Superior temporal gyrus (tissue), 1 donor: Measurements from ENCODE around the gene RTEL1.
"Not testable (repeated sequence)": the region's sequence is repeated elsewhere in the genome, so short reads cannot be mapped to it uniquely, and the experiment has no call there.

Experiments
- DNase-seq: peaks from one replicate; pipeline ENCODE4 v3.0.0-alpha.2; 2016; ENCODE audit errors: extremely low spot score

The RTEL1 gene

DNA sequence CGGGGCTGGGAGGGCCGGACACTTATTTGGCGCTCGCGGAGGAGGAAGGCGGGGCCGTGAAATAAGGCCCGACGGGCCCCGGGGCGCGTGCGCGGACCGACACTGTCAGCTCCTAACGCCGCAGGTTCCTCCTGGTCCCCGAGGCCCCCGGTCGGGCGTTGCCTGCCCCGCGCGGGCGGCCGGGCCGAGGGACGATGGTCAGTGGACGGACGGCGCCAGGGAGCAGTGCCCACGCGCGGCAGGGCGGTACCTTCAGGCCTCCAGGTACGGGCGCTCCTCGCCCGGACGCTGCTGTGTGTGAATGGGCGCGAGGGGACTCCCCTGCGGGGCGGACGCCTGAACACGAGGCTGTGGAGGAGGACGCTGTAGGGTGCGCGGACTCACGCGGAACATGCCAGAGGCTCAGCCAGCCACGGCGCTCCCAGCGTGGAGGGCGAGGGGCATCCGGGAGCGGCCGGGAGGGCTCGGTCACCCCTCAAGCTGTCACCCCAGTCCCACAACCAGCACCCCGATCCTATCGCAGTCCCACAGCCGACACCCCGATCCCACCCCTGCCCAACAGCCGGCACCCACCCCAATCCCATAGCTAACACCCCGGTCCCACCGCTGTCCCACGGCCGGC lies 30.9 kb upstream of the RTEL1 start:
- DNase-seq, result peak; percentile 93

DNA sequence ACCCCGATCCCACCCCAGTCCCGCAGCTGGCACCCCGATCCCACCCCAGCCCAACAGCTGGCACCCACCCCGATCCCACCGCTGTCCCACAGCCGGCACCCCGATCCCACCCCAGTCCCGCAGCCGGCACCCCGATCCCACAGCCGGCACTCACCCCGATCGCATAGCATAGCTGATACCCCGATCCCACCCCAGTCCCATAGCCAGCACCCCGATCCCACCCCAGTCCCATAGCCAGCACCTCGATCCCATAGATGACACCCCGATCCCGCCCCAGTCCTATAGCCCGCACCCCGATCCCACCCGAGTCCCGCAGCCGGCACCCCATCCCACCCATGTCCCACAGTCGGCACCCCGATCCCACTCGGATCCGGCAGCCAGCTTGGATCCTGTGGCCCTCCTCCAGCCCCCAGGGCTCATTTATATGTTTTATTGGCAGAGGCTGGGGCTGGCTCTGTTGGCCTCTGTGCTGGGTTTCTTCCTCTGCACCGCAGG lies 30.3 kb upstream of the RTEL1 start:
- no peak for DNase-seq

DNA sequence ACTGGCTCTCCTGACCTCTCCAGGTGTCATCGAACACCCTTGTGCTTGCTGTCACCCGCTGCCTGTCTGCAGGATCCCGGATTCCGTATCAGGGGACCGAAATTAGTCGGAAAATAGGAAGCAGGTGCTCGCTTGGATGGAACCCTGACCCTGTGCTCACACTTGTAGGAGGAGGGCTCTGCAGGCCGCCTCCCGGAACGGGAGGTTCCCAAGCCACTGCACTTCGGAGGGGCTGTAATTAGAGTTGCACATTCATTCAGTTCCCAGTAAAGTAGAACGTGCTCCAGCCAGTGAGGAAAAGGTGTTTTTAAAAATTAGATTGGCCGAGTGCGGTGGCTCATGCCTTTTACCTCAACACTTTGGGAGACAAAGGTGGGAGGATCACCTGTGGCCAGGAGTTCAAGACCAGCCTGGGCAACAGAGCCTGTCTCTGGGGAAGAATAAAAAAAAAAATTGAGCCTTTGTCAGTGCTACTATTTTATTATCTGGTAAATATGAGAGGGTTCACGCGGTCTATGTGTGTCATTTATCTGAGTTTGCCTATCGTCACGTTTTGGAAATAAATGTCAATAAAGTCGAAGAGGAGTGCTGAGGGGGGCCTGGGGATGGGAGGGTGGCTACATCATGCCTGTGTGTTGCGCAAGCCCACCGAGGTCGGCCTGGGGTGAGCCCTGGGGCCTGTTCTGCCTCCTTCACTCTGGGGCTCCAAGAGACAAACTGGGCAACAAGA lies 29.7 kb upstream of the RTEL1 start:
- no peak for DNase-seq

DNA sequence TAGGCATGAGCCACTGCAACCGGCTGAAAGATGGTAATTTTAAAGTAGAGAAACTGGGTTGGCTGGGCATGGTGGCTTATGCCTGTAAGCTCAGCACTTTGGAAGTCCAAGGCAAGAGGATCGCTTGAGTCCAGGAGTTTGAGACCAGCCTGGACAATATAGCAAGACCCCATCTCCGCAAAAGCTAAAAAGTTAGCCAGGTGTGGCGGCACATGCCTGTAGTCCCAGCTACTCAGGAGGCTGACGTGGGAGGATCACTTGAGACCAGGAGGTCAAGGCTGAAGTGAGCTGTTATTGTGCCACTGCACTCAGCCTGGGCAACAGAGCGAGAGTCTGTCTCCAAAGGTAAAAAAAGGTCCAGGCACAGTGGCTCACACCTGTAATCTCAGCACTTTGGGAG lies 27.2 kb upstream of the RTEL1 start:
- DNase-seq, result not testable (repeated sequence)

DNA sequence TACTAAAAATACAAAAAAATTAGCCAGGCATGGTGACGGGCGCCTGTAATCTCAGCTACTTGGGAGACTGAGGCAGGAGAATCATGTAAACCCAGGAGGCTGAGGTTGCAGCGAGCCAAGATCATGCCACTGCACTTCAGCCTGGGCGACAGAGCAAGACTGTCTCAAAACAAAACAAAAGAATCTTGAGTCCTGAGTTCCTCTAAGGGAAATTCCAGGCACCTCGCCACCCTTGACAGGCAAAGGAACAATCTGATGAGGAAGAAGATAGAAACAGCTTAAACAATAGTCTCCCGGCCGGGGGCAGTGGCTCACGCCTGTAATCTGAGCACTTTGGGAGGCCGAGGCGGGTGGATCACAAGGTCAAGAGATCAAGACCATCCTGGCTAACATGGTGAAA lies 26.7 kb upstream of the RTEL1 start:
- DNase-seq, result not testable (repeated sequence)

DNA sequence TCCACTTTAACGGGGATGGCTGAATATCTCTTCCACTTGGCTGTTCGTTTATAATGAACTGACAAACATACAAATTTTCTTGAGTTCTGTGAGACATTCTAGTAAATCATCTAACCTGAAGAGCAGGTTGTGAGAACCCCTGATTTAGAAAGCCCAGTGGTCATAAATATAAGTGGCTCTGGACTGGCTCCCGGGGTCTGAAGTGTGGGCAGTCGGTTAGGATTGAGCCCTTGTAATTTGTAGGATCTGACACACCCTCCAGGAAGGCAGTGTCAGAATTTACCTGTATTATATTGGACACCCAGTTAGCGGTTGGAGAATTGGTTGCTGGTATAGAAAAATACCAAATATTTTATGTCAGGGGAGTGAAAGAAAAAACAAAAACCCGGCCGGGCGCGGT lies 24.4 kb upstream of the RTEL1 start:
- no peak for DNase-seq

DNA sequence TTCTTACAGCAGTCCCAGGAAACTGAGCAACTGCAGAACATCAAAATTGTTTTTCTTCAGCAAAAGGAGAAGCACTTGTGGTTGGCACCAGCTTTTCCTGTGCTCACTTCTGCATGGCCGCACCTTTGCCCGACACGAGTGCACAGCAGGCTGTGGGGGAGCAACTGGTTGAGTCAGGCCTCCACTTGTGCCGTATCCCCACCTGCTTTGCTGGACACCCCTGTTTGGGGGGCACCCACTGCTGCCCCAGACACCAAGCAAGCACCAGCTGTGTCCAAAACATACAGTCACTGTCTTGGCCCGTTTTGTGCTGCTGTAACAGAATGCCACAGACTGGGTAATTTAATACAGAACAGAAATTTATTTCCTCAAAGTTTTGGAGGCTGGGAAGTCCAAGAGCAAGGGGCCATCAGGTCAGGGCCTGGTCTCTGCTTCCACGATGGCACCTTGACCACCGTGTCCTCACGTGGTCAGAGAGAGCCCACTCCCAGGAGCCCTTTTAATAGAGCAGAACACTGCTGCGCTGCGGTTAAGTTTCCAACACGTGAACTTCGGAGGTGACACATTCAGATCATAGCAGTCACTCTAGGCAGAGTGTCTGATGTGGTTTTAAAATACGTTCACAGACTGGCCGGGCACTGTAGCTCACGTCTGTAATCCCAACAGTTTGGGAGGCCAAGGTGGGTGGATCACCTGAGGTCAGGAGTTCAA lies 22.5 kb upstream of the RTEL1 start:
- no peak for DNase-seq

DNA sequence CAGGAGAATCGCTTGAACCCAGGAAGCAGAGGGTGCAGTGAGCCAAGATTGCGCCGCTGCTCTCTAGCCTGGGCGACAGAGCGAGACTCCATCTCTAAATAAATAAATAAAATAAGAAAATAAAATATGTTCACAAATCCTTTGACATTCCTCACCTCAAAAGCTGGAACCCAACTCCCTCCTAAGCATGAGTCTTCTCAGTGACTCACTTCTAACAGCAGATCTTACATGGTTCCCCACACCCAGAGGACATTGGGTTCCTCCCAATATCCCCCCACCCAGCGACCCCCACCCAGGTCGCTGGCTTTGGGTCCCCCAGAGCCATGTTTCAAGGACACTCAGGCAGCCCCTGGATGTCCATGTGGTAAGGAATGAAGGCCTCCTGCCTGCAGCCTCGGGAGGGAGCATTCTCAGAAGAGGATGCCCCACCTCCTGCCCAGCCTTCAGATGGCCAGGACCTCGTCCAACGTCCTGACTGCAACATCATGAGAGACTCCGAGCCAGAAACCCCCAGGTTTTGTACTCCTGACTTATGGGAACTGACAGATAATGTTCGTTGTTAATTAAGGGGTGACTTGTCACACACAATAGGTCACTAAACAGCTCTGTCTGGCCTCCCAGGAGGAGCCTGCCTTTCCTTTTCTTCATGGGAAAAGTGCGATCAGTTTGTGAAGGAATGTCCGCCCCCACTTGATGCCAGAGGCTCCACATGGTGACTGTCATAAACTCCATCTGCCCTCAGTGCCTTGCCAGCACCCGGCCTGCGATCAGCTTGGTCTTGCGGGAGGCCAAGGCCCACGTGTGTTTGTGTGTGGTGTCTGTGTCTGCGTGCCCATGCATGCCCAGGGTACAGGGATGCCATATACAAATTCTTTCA lies 21.1 kb upstream of the RTEL1 start:
- no peak for DNase-seq

DNA sequence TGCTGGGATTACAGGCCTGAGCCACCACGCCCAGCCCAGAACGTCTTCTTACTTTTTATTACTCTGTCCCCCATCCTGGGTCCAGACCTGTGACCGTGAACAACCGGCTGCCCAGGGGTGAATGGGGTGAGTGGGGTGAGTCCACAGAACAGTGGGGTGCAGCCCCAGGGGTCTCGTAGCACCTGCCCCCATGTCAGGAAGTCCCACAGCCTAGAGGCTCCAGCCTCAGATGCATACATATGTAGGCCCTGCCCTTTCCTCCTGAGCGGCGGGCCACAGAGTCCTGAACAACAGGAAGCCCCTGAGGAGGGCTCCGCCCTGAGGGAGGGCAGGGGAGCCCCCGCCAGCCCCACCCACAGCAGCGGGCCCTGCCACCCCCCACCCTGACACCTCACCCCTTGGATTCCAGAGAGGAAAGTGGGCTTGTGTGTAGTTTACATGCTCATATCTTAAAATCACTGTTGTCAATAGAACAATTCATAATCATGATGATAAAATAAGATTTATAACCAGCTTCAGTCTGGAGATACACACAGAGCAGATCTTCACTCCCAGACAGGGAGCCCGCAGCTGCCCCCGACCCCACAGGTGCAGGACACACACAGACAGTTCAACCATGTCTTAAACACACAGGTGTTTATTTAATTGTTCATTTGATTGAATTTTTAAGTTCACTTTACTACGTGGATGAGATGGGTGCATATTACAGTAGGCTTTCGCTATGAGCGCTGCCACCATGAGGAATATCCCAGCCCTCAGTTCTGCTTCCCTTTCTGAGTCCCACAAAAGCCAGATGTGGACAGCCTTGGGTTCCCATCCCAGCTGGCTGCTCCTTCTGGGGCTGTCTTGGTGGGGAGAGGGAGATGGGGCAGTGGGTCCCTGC lies 18.8 kb upstream of the RTEL1 start:
- DNase-seq, result no peak

DNA sequence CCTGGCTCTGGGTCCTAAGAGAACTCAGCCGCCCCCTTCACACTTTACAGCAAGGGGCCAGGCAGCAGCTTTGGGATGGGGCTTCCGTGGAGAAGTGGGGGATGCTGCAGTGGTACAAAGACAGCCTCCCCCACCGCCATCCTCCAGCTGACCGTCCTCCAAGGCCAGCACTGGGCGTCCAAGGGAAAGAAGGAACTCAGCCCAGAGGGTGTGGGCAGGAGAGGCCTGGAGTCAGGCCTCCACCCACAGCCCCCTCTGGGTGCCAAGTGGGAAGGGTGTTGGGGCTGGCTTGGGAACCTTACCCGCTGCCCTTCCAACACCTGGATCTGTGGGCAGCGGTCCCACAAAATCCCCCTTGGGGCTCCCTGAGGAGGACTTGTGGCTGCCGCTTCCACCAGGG lies 18.0 kb upstream of the RTEL1 start:
- DNase-seq, result no peak

DNA sequence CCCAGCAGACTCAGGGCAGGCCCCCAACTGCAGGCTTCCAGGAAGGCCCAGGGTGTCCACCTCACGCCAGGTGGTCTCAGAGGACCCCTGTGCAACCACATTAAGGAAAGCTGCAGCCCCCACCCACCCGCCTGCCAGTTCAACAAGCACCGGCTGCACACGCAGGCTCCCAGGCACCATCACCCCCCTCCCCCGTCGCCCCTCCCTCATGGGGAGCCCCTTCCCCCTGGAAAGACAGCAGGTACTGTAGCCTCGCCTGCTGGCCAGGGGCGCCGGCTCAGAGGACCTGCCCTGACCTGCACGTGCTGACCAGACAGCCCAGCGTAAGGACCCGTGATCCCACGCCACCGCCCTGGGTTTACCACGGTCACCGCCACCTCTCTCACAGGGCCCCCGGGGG lies 17.4 kb upstream of the RTEL1 start:
- not testable (repeated sequence) for DNase-seq

DNA sequence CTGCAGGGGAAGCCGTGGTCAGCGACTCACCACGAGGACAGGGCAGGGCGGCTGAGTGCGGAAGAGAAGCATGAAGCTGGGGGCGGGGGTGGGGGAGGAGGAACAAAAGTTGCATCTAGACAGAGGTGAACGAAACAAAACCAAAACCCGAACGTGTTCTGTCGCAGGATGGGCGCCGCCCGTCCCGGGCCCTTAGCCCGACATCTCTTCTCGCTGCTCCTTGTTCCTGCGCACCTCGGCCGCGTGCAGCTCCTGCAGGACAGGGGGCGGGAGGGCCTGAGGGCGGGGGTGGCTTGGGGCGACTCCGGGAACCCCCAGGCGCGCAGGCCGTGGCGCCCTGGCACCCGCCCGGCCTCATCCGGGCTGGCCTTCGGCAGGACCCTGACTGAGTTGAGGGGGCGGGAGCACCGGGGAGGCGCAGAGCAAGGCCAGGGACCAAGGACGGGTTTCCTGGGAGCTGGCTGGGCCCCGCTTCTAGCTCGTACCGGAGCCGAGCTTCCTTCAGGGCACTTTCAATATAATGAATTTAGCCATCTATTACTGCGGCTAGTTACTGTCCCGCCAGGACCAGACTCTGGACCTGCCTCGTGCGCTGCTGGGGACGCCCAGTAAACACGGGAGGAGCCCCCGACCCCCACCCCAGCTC lies 16.8 kb upstream of the RTEL1 start:
- DNase-seq, result no peak

DNA sequence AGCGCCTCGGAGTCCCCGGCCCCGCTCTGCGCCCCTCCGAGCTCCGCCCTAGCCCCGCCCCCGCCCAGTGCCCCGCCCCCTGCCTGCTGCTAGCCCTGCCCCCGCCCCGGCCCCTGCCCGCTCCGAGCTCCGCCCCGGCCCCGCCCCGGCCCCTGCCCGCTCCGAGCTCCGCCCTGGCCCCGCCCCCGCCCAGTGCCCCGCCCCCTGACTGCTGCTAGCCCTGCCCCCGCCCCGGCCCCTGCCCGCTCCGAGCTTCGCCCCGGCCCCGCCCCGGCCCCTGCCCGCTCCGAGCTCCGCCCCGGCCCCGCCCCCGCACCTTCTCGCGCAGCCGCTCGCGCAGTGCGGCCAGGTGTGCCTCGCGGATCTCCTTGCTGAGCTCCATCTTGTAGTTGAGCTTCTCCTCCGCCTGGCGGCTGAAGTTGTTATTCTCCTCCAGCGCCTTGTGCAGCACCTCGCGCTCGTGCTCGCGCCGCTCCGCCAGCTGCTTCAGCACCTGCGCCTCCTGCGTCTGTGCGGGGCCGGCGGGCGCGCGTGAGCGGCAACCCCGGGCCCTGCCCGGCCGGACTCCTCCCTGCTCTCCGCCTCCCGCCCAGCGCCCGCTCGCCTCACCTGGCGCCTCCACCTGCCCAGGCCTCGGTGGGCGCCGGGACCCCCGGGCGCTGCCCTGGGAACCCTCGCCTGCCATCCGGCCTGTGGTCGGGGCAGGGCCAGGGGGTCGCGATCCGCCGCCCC lies 16.2 kb upstream of the RTEL1 start:
- DNase-seq, result peak; percentile 31

DNA sequence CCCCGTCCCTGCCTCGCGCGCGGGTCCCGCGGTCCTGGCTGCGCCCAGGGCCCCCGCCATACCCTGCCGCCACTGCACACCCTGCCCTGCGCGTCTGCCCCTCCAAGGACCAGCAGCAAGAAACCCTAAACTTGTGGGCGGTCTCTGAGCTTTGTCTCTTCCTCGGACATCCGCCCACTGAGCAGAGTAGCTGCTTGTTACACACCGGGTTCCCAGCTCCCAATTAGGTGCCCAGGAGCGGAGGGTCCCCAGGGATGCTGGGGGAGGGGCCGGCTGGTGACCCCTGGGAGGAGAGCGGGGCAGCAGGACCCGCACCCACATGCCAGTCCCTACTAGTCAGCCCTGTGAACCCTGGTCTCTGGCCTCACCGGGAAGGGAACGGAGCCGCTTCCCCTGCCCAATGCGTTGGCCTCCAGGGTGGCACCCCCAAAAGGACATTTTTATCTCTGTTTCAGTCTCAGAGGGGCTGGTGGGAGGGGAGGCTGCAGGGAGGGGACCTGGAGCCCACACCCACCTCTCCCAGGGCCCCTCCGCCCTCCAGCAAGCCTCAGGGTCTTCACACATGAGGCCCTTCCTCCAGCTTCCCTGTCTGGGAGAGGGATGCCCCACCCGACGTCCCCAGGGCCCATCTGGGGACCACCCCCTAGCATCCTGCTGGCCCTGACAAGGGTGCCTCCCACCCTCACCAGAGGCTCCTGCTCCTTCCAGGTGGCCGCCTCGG lies 15.4 kb upstream of the RTEL1 start:
- no peak for DNase-seq

DNA sequence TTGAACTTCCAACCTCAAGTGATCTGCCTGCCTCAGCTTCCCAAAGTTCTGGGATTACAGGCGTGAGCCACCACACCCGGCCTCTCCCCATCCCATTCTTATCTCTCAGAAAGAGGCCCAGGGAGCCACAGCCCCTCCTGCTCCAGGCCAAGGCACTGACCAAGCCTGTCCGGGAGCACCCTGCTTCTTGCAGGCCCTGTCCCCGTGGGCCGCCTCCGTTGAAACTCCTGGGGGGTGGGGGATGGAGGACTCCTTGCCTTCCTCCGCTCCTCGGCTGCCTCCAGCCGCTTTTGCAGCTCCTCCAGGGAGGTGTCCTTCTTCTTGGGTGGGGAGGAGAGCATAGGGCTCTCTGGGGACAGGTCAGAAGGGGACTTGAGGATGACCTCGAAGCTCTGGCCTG lies 14.6 kb upstream of the RTEL1 start:
- DNase-seq, result no peak

DNA sequence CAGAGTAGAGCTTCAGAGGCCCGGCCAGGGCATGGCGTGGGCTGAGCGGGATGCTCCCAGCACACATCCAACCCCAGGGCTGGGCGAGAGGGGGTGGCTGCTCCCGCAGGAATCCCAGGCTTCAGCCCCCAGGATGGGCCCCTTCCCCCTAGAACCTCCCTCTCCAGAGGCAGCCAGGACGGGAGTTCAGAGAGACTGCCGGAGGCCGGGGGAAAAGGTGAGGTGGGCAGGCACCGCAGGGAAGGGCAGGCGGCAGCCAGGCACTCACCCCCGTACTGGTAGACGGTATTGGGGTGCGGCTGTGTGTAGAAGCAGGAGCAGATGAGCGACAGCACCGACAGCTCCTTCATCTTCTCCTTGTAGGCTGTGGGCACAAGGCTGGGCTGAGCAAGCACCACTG lies 14.2 kb upstream of the RTEL1 start:
- no peak for DNase-seq

DNA sequence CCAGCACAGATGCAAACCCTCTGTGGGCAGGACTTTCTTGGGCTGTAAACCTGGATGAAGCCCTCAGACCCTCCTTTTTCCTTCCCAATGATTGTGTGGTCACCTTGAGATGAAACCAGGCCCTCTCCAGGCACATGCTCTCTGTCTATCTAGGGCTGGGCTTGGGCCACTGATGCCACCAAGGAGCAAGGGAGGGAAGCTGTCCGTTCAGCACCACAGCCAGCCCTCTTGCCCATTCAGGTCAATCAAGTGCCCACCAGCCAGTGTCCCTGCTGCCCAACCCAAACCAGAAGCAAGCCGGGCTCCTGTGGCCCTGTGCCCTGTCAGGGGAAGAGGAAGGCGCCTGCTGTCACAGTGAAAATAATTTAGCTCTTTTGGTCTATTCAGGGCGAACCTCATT lies 12.9 kb upstream of the RTEL1 start:
- DNase-seq, result no peak

DNA sequence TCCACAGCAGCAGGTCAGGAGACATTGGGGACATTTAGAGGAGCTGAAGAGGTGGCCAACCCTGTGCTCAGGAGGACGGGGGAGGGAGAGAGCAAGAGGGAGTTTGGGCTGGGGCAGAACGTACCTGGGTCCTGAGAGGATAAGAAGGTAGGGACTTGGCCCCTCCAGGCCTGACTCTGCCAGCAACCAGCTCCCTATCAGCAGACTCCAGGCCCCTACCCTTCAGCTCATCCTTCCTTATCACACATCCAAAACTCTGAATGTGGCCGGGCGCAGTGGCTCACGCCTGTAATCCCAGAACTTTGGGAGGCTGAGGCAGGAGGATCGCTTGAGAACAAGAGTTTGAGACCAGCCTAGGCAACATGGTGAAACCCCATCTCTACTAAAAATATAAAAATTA lies 9.9 kb upstream of the RTEL1 start:
- no peak for DNase-seq
